Glomerular visceral epithelial cell (primary cell): ENCODE results near the gene TMEM119.

Experiments used
- DNase-seq: peaks from one replicate; pipeline ENCODE4 v3.0.0-alpha.2; 2016; ENCODE audit errors: extremely low spot score

TMEM119 gene

GRCh38 chr12:108597559-108598471 lies at the start of gene TMEM119:
TMEM119 (minus strand) TSS chr12:108598084; CDS start chr12:108592383, 5,701 bp downstream.
- DNase-seq = no peak

- no peak for DNase-seq
These were observed 49.0 kb upstream of the TMEM119 start for GRCh38 chr12:108646600-108647579.

- DNase-seq = no peak
These were observed 48.1 kb upstream of the TMEM119 start for GRCh38 chr12:108645686-108646599.

- DNase-seq = no peak
These were observed 46.9 kb upstream of the TMEM119 start for GRCh38 chr12:108644811-108645120.

GRCh38 chr12:108643941-108644810 lies 46.3 kb upstream of the TMEM119 start:
- peak; percentile 83 for DNase-seq

- no peak for DNase-seq
These were observed 45.2 kb upstream of the TMEM119 start for GRCh38 chr12:108642899-108643654.

GRCh38 chr12:108642269-108642870 lies 44.5 kb upstream of the TMEM119 start:
- DNase-seq = no peak

- no peak for DNase-seq
These were observed 43.8 kb upstream of the TMEM119 start for GRCh38 chr12:108641446-108642268.

GRCh38 chr12:108640802-108641445 lies 43.0 kb upstream of the TMEM119 start:
- peak; percentile 77 for DNase-seq

GRCh38 chr12:108638997-108639822 lies 41.3 kb upstream of the TMEM119 start:
- DNase-seq = no peak

- no peak for DNase-seq
These were observed 40.4 kb upstream of the TMEM119 start for GRCh38 chr12:108638141-108638827.

- DNase-seq = no peak
These were observed 39.5 kb upstream of the TMEM119 start for GRCh38 chr12:108637222-108637971.

GRCh38 chr12:108635997-108636808 lies 38.3 kb upstream of the TMEM119 start:
- DNase-seq = no peak

GRCh38 chr12:108635201-108635996 lies 37.5 kb upstream of the TMEM119 start:
- DNase-seq = peak; percentile 39
